ENCODE results near the gene ACTN3.

GRCh38 chr11:66529655-66530054 is 17.0 kb upstream of the ACTN3 start:
- TF ChIP-seq CTCF (conservative IDR thresholded peaks at IDR 0.05 in 1 of 2, IDR thresholded peaks at IDR 0.05 in 1 of 2; ENCODE audit: extremely low read depth in 1 of 2, insufficient read depth in 1 of 2, low read depth in 1 of 2, low read length in 2 of 2) = no peak
- TF ChIP-seq EZH2 (IDR thresholded peaks at IDR 0.05; ENCODE audit: borderline replicate concordance, low read length) = no peak

Measured in mammary epithelial cell (primary cell).